Esophagus squamous epithelium (tissue), 5 donors: ENCODE data around the gene TJP3. TPM values are rescaled to one million over a fixed set of nuclear protein-coding genes. Genes with fewer than 3 reads are reported as not detected.

ENCODE experiments used
- DNase-seq: peaks from one replicate; lab custom pipeline; 2025; lab: John Stamatoyannopoulos, UW
- H3K27ac ChIP-seq, 4 donors: fragments of 200-600 bp; sonication (generic); one replicate each; pipeline ENCODE4 v1.5.1; 2016 to 2019; ENCODE audit warnings: mild to moderate bottlenecking in 1 of 4
- H3K27me3 ChIP-seq, 4 donors: fragments of 200-600 bp; sonication (generic); 1 replicate in 3 of 4; 2 replicates in 1 of 4; pipeline versions ENCODE4 v1.5.1 to v1.6.0; 2017 to 2021; ENCODE audit warnings: antibody characterized with exemption in 1 of 4
- H3K36me3 ChIP-seq, 3 donors: fragments of 200-600 bp; sonication (generic); one replicate each; pipeline ENCODE4 v1.5.1; 2016 to 2019
- H3K4me1 ChIP-seq, 3 donors: fragments of 200-600 bp; sonication (generic); one replicate each; pipeline ENCODE4 v1.5.1; 2017 to 2019
- H3K4me3 ChIP-seq, 4 donors: fragments of 200-600 bp; sonication (generic); 1 replicate in 3 of 4; 2 replicates in 1 of 4; pipeline ENCODE4 v1.5.1; 2016 to 2019; ENCODE audit warnings: mild to moderate bottlenecking in 2 of 4, moderate library complexity in 1 of 4
- H3K9me3 ChIP-seq, 3 donors: fragments of 200-600 bp; sonication (generic); one replicate each; pipeline ENCODE4 v1.5.1; 2016 to 2019
- CTCF ChIP-seq, 6 experiments: fragments of 450-650 bp in 4 of 6; fragments of 200-600 bp in 2 of 6; sonication (generic) in 2 of 6; IDR thresholded peaks; one replicate each; pipeline ENCODE4 v1.5.1; 2016 to 2019; ENCODE audit warnings: antibody characterized with exemption in 6 of 6, mild to moderate bottlenecking in 4 of 6, moderate library complexity in 4 of 6
- POLR2A ChIP-seq, 4 donors: fragments of 450-650 bp; IDR thresholded peaks; one replicate each; pipeline ENCODE4 v1.6.1; 2017; ENCODE audit warnings: antibody characterized with exemption in 4 of 4, mild to moderate bottlenecking in 4 of 4, moderate library complexity in 3 of 4
- WGBS, 2 donors: methylation state at CpG; one replicate each; pipeline ENCODE4 v1.1.5; 2018; 5-methylcytosine and 5-hydroxymethylcytosine counted together
- intact Hi-C: fragments of 100-400 bp; cut with DNase I; formaldehyde crosslinking; loops from one replicate; pipeline ENCODE4 v1.15.0; 2022
- total RNA-seq, 4 donors: library from RNA; depleted of rRNA; stranded (reverse); fragments of >200 nt; gene quantifications; one replicate each; pipeline ENCODE4 v1.1.0, GENCODE V29; 2016
- donor health status: DM: yes; HTN: yes; CAD: no.

The TJP3 gene
- total RNA-seq, 4 donors from 2014 or later: 23.7 to 71.1 (median 28.0) TPM

- Histone ChIP-seq H3K27me3 (peaks cover 0 to 5% (median 0%) of the 10 kb centered on the region in 4 donors), H3K9me3 (no peaks in the 10 kb centered on the region), H3K4me1 (no peaks in the 10 kb centered on the region), H3K27ac (no peak overlapping the region), H3K36me3 (peaks cover 0 to 46% (median 0%) of the 10 kb centered on the region in 3 donors), H3K4me3 (no peak overlapping the region)
- 68 to 78% methylated on average over 6 to 16 of the region's 21 CpGs for WGBS, 2 donors
- intact Hi-C loops: no loop called here
- TF ChIP-seq POLR2A (IDR thresholded peaks at IDR 0.05) (no peak), CTCF (IDR thresholded peaks at IDR 0.05) (no peak)
- DNase-seq: no peak
Observed at GRCh38 chr19:3736106-3736724, 28.0 kb downstream of the TJP3 start.

GRCh38 chr19:3737487-3738205 is 29.5 kb downstream of the TJP3 start:
- 81 to 90% methylated on average over 6 to 10 of the region's 10 CpGs for WGBS, 2 donors
- H3K4me1 ChIP-seq: no peaks in the 10 kb centered on the region
- H3K27me3 ChIP-seq: peaks cover 0 to 5% (median 0%) of the 10 kb centered on the region in 4 donors
- H3K4me3 ChIP-seq: no peak overlapping the region
- peaks cover 0 to 46% (median 0%) of the 10 kb centered on the region in 3 donors for H3K36me3 ChIP-seq
- H3K27ac ChIP-seq: no peak overlapping the region
- intact Hi-C loops: no loop called here
- DNase-seq: no peak
- no peaks in the 10 kb centered on the region for H3K9me3 ChIP-seq
- no peak for TF ChIP-seq POLR2A (IDR thresholded peaks at IDR 0.05)
- no peak for TF ChIP-seq CTCF (IDR thresholded peaks at IDR 0.05)

- Histone ChIP-seq H3K4me3 (no peak overlapping the region), H3K27me3 (peaks cover 0 to 5% (median 0%) of the 10 kb centered on the region in 4 donors), H3K36me3 (peaks cover 0 to 44% (median 0%) of the 10 kb centered on the region in 3 donors), H3K27ac (no peak overlapping the region), H3K4me1 (no peaks in the 10 kb centered on the region), H3K9me3 (no peaks in the 10 kb centered on the region)
- TF ChIP-seq POLR2A (IDR thresholded peaks at IDR 0.05): no peak
- TF ChIP-seq CTCF (IDR thresholded peaks at IDR 0.05): no peak
- 67 to 85% methylated on average over 8 to 13 of the region's 32 CpGs for WGBS, 2 donors
- no peak for DNase-seq
- intact Hi-C loops: no loop called here
Observed at GRCh38 chr19:3738477-3739220, 30.5 kb downstream of the TJP3 start.

GRCh38 chr19:3740431-3740830 is 32.2 kb downstream of the TJP3 start:
- Histone ChIP-seq H3K4me1 (no peaks in the 10 kb centered on the region), H3K4me3 (no peak overlapping the region), H3K9me3 (no peaks in the 10 kb centered on the region), H3K27me3 (peaks cover 0 to 5% (median 0%) of the 10 kb centered on the region in 4 donors), H3K36me3 (peaks cover 0 to 26% (median 0%) of the 10 kb centered on the region in 3 donors), H3K27ac (no peak overlapping the region)
- intact Hi-C loops: no loop called here
- 91 to 96% methylated on average over 7 to 18 of the region's 24 CpGs for WGBS, 2 donors
- TF ChIP-seq CTCF (IDR thresholded peaks at IDR 0.05) (no peak), POLR2A (IDR thresholded peaks at IDR 0.05) (no peak)
- no peak for DNase-seq
